Activated T-cell treated with anti-CD3 and anti-CD28 coated beads, Interleukin-2, amount 50 U/mL, for 48 hours (primary cell): ENCODE measurements around the gene VPS37C.
A peak's percentile ranks its signal among the peaks of the same experiment; 100 is the strongest.

Experiments used
- DNase-seq, 2 experiments: peaks; one replicate each; pipeline ENCODE4 v3.0.0-alpha.2; 2020

Gene VPS37C

GRCh38 chr11:61092280-61092766 lies 68.9 kb downstream of the VPS37C start:
- peak; percentile 77 for DNase-seq

GRCh38 chr11:61091373-61092279 lies 69.6 kb downstream of the VPS37C start:
- DNase-seq, result peak; percentile 74 to 77

- DNase-seq, result peak in 1 of 2 experiments; percentile 43
These were observed 70.2 kb downstream of the VPS37C start for GRCh38 chr11:61090982-61091372.

GRCh38 chr11:61090521-61090920 lies 70.7 kb downstream of the VPS37C start:
- DNase-seq, result peak in 1 of 2 experiments; percentile 28

- DNase-seq, result peak in 1 of 2 experiments; percentile 32
These were observed 71.3 kb downstream of the VPS37C start for GRCh38 chr11:61089806-61090491.

GRCh38 chr11:61087426-61088119 lies 73.7 kb downstream of the VPS37C start:
- DNase-seq, result peak in 1 of 2 experiments; percentile 16

- peak; percentile 76 for DNase-seq
These were observed 77.6 kb downstream of the VPS37C start for GRCh38 chr11:61083601-61084147.

GRCh38 chr11:61082931-61083531 lies 78.2 kb downstream of the VPS37C start:
- DNase-seq, result peak; percentile 64 to 71

- DNase-seq, result peak; percentile 57 to 61
These were observed 79.0 kb downstream of the VPS37C start for GRCh38 chr11:61082062-61082870.

GRCh38 chr11:61080986-61081590 lies 80.1 kb downstream of the VPS37C start:
- DNase-seq, result peak; percentile 49

GRCh38 chr11:61080526-61080925 lies 80.7 kb downstream of the VPS37C start:
- DNase-seq, result peak in 1 of 2 experiments; percentile 49
